Activated CD8-positive, alpha-beta memory T cell treated with anti-CD3 and anti-CD28 coated beads, Interleukin-2, amount 50 U/mL, for 4 hours (primary cell): ENCODE data around the gene MLLT1.

Experiments used
- DNase-seq: peaks from one replicate; pipeline ENCODE4 v3.0.0-alpha.2; 2020

The MLLT1 gene

GRCh38 chr19:6233827-6234511, 45.8 kb downstream of the MLLT1 start:
- no peak for DNase-seq

- no peak for DNase-seq
Measured at GRCh38 chr19:6233056-6233826, 46.5 kb downstream of the MLLT1 start.

- DNase-seq = no peak
Measured at GRCh38 chr19:6232601-6233055, 47.1 kb downstream of the MLLT1 start.

- no peak for DNase-seq
Measured at GRCh38 chr19:6230991-6231448, 48.8 kb downstream of the MLLT1 start.

- no peak for DNase-seq
Measured at GRCh38 chr19:6229951-6230712, 49.6 kb downstream of the MLLT1 start.

- no peak for DNase-seq
Measured at GRCh38 chr19:6229216-6229913, 50.4 kb downstream of the MLLT1 start.

GRCh38 chr19:6228551-6229215, 51.1 kb downstream of the MLLT1 start:
- DNase-seq = no peak

GRCh38 chr19:6227936-6228325, 51.8 kb downstream of the MLLT1 start:
- no peak for DNase-seq

GRCh38 chr19:6227156-6227935, 52.4 kb downstream of the MLLT1 start:
- no peak for DNase-seq

GRCh38 chr19:6226444-6227155, 53.2 kb downstream of the MLLT1 start:
- DNase-seq = no peak

- no peak for DNase-seq
Measured at GRCh38 chr19:6226012-6226411, 53.8 kb downstream of the MLLT1 start.

- no peak for DNase-seq
Measured at GRCh38 chr19:6225232-6225865, 54.4 kb downstream of the MLLT1 start.

- DNase-seq = no peak
Measured at GRCh38 chr19:6224308-6224675, 55.5 kb downstream of the MLLT1 start.

GRCh38 chr19:6223461-6224307, 56.1 kb downstream of the MLLT1 start:
- DNase-seq = no peak

GRCh38 chr19:6222884-6223283, 56.9 kb downstream of the MLLT1 start:
- DNase-seq = no peak

- no peak for DNase-seq
Measured at GRCh38 chr19:6221878-6222746, 57.7 kb downstream of the MLLT1 start.

- no peak for DNase-seq
Measured at GRCh38 chr19:6221220-6221877, 58.4 kb downstream of the MLLT1 start.
